ENCODE measurements around the gene CDAN1. TPM values are rescaled to one million over a fixed set of nuclear protein-coding genes. Genes with fewer than 3 reads are reported as not detected.

CDAN1 gene
- total RNA-seq, 1 experiment from 2014 or later = 9.5 TPM

DNA sequence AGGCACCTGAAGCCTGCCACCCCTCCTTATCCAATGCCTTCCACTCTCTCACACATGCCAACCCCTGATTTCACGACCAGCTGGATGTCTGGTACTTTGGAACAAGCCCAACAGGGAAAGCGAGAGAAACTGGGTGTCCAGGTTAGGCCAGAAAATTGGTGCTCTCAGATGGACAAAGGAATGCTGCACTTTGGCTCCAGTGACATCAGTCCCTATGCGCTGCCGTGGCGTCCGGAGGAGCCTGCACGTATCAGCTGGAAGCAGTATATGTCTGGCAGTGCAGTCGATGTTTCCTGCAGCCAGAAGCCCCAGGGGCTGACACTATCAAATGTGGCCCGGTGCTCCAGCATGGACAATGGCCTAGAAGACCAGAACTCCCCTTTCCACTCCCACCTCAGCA, 45.2 kb downstream of the CDAN1 start:
- no peaks in the 10 kb centered on the region for H3K36me3 Mint-ChIP-seq (ENCODE audit: insufficient read depth, unreplicated experiment)
- no peaks in the 10 kb centered on the region for H3K27me3 Mint-ChIP-seq (ENCODE audit: insufficient read depth, unreplicated experiment)
- no peaks in the 10 kb centered on the region for H3K9me3 Mint-ChIP-seq (ENCODE audit: unreplicated experiment)
- no peak overlapping the region for H3K4me3 Mint-ChIP-seq (ENCODE audit: unreplicated experiment)
- H3K27ac Mint-ChIP-seq (ENCODE audit: low read depth, unreplicated experiment) = no peak overlapping the region
- no TSS peak for BruUV-seq (replicated peaks)
- DNase-seq (ENCODE audit: unreplicated experiment) = no peak
- CTCF ChIA-PET = no interaction called here
- no peaks in the 10 kb centered on the region for H3K4me1 Mint-ChIP-seq (ENCODE audit: insufficient read depth, unreplicated experiment)
- intact Hi-C loops (cut with micrococcal nuclease) = no loop called here
- no peak for TF ChIP-seq CTCF (IDR thresholded peaks at IDR 0.05; ENCODE audit: unreplicated experiment)
- POLR2A ChIA-PET = no interaction called here

- ChIA-PET POLR2A (interaction anchor here (0.5 kb wide), 1 partner anchor 143 kb away, joined by 3 read pairs; no protein-coding TSS in a partner anchor), CTCF (no interaction called here)
- intact Hi-C loops (cut with micrococcal nuclease) = no loop called here
- TF ChIP-seq CTCF (IDR thresholded peaks at IDR 0.05; ENCODE audit: unreplicated experiment) = no peak
- Mint-ChIP-seq H3K4me1 (ENCODE audit: insufficient read depth, unreplicated experiment) (no peaks in the 10 kb centered on the region), H3K27me3 (ENCODE audit: insufficient read depth, unreplicated experiment) (no peaks in the 10 kb centered on the region), H3K27ac (ENCODE audit: low read depth, unreplicated experiment) (no peak overlapping the region), H3K36me3 (ENCODE audit: insufficient read depth, unreplicated experiment) (no peaks in the 10 kb centered on the region), H3K4me3 (ENCODE audit: unreplicated experiment) (no peak overlapping the region), H3K9me3 (ENCODE audit: unreplicated experiment) (no peaks in the 10 kb centered on the region)
- DNase-seq (ENCODE audit: unreplicated experiment) = no peak
- no TSS peak for BruUV-seq (replicated peaks)
Measured at GRCh38 chr15:42691308-42691707, 45.6 kb downstream of the CDAN1 start.

GRCh38 chr15:42688301-42688700, 48.6 kb downstream of the CDAN1 start:
- H3K4me1 Mint-ChIP-seq (ENCODE audit: insufficient read depth, unreplicated experiment) = no peaks in the 10 kb centered on the region
- no peak overlapping the region for H3K4me3 Mint-ChIP-seq (ENCODE audit: unreplicated experiment)
- no TSS peak for BruUV-seq (replicated peaks)
- H3K27me3 Mint-ChIP-seq (ENCODE audit: insufficient read depth, unreplicated experiment) = no peaks in the 10 kb centered on the region
- ChIA-PET POLR2A (interaction anchor here (2.0 kb wide), 1 partner anchor 17 kb away, joined by 8 read pairs; no protein-coding TSS in a partner anchor), CTCF (interaction anchor here (1.0 to 1.2 kb wide), 2 partner anchors 16 to 238 kb away, joined by 3 read pairs; no protein-coding TSS in a partner anchor)
- no peak overlapping the region for H3K27ac Mint-ChIP-seq (ENCODE audit: low read depth, unreplicated experiment)
- no peaks in the 10 kb centered on the region for H3K36me3 Mint-ChIP-seq (ENCODE audit: insufficient read depth, unreplicated experiment)
- intact Hi-C loops (cut with micrococcal nuclease) = no loop called here
- no peak for TF ChIP-seq CTCF (IDR thresholded peaks at IDR 0.05; ENCODE audit: unreplicated experiment)
- peak; percentile 33 for DNase-seq (ENCODE audit: unreplicated experiment)
- no peaks in the 10 kb centered on the region for H3K9me3 Mint-ChIP-seq (ENCODE audit: unreplicated experiment)

GRCh38 chr15:42687740-42688139, 49.2 kb downstream of the CDAN1 start:
- no peak overlapping the region for H3K27ac Mint-ChIP-seq (ENCODE audit: low read depth, unreplicated experiment)
- no peak for DNase-seq (ENCODE audit: unreplicated experiment)
- H3K27me3 Mint-ChIP-seq (ENCODE audit: insufficient read depth, unreplicated experiment) = no peaks in the 10 kb centered on the region
- TF ChIP-seq CTCF (IDR thresholded peaks at IDR 0.05; ENCODE audit: unreplicated experiment) = no peak
- no peaks in the 10 kb centered on the region for H3K9me3 Mint-ChIP-seq (ENCODE audit: unreplicated experiment)
- intact Hi-C loops (cut with micrococcal nuclease) = no loop called here
- no peak overlapping the region for H3K4me3 Mint-ChIP-seq (ENCODE audit: unreplicated experiment)
- CTCF ChIA-PET = interaction anchor here (0.6 to 1.2 kb wide), 4 partner anchors 16 to 288 kb away, joined by 3 read pairs; no protein-coding TSS in a partner anchor
- H3K4me1 Mint-ChIP-seq (ENCODE audit: insufficient read depth, unreplicated experiment) = no peaks in the 10 kb centered on the region
- H3K36me3 Mint-ChIP-seq (ENCODE audit: insufficient read depth, unreplicated experiment) = no peaks in the 10 kb centered on the region
- POLR2A ChIA-PET = interaction anchor here (2.0 kb wide), 1 partner anchor 16 kb away, joined by 8 read pairs; no protein-coding TSS in a partner anchor
- no TSS peak for BruUV-seq (replicated peaks)
